Ishikawa (cell line): ENCODE results near the gene EIF4H.

ENCODE experiments used
- CEBPB ChIP-seq: IDR thresholded peaks from 2 replicates; pipeline ENCODE4 v1.6.1; 2012
- CREB1 ChIP-seq: IDR thresholded peaks from 2 replicates; pipeline ENCODE4 v1.6.1; 2012; ENCODE audit warnings: low read depth
- EGR1 ChIP-seq: IDR thresholded peaks from 2 replicates; pipeline ENCODE4 v1.6.1; 2012
- EP300 ChIP-seq: IDR thresholded peaks from 2 replicates; pipeline ENCODE4 v1.6.1; 2012; ENCODE audit warnings: borderline replicate concordance
- FOXM1 ChIP-seq: IDR thresholded peaks from 2 replicates; pipeline ENCODE4 v1.6.1; 2012; ENCODE audit warnings: low read depth, borderline replicate concordance
- TAF1 ChIP-seq: IDR thresholded peaks from 2 replicates; pipeline ENCODE4 v1.6.1; 2012; ENCODE audit warnings: low read depth, mild to moderate bottlenecking
- TCF12 ChIP-seq: IDR thresholded peaks from 2 replicates; pipeline ENCODE4 v1.6.1; 2012; ENCODE audit warnings: low read depth
- YY1 ChIP-seq: IDR thresholded peaks from 2 replicates; pipeline ENCODE4 v1.6.1; 2012; ENCODE audit warnings: low read depth
- TF ChIP-seq, protein P1 (sequence below): IDR thresholded peaks from 2 replicates; pipeline ENCODE4 v1.6.1; 2012
- TF ChIP-seq, protein P2 (sequence below): IDR thresholded peaks from 2 replicates; pipeline ENCODE4 v1.6.1; 2012; ENCODE audit warnings: low read depth, mild to moderate bottlenecking

DNA sequence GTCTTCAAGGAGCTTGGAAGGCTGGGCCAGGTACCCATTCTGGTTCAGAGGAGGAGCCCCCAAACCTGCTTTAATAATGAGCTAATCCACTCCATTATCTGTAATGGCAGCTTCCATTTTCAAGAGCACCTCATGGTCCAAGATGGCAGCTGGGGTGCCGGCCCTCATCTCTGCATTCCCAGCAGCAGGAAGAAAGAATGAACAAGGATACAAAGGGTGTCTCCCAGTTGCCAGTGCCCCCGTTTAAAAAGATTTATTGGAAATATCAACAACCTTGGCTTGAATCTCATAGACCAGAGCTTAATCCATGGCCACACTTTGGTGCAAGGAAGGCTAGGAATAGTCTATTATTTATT lies 44.2 kb downstream of the EIF4H start:
- TF ChIP-seq, protein P1, sequence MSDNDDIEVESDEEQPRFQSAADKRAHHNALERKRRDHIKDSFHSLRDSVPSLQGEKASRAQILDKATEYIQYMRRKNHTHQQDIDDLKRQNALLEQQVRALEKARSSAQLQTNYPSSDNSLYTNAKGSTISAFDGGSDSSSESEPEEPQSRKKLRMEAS: no peak
- TF ChIP-seq YY1 (no peak), FOXM1 (no peak), TCF12 (no peak), EGR1 (no peak), TAF1 (no peak), CEBPB (no peak), EP300 (no peak), CREB1 (no peak)
- TF ChIP-seq, protein P2, sequence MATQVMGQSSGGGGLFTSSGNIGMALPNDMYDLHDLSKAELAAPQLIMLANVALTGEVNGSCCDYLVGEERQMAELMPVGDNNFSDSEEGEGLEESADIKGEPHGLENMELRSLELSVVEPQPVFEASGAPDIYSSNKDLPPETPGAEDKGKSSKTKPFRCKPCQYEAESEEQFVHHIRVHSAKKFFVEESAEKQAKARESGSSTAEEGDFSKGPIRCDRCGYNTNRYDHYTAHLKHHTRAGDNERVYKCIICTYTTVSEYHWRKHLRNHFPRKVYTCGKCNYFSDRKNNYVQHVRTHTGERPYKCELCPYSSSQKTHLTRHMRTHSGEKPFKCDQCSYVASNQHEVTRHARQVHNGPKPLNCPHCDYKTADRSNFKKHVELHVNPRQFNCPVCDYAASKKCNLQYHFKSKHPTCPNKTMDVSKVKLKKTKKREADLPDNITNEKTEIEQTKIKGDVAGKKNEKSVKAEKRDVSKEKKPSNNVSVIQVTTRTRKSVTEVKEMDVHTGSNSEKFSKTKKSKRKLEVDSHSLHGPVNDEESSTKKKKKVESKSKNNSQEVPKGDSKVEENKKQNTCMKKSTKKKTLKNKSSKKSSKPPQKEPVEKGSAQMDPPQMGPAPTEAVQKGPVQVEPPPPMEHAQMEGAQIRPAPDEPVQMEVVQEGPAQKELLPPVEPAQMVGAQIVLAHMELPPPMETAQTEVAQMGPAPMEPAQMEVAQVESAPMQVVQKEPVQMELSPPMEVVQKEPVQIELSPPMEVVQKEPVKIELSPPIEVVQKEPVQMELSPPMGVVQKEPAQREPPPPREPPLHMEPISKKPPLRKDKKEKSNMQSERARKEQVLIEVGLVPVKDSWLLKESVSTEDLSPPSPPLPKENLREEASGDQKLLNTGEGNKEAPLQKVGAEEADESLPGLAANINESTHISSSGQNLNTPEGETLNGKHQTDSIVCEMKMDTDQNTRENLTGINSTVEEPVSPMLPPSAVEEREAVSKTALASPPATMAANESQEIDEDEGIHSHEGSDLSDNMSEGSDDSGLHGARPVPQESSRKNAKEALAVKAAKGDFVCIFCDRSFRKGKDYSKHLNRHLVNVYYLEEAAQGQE: no peak
